ENCODE measurements around the gene SLC1A1.

DNA sequence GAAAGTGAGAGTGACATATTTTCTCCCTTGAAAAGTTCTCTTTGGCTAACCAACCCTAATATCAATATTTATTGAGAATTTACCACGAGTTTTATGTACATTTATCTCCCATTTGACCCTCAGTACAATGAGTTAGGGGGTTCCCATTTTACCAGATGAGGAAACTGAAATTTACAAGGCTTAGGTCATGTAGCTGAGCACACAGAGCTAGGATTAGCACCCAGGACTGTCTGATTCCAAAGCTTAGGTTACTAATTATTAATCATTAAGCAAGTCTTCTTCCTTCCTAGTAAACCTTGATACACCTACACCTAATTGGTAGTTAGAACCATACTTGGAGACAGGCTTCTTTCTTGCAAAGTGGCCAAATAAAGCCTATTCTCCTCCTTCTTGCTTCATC, 12.2 kb downstream of the SLC1A1 start:
- no peak for TF ChIP-seq EZH2 (IDR thresholded peaks at IDR 0.05; ENCODE audit: borderline replicate concordance, low read depth, low read length, severe bottlenecking)
- TF ChIP-seq, protein P1, sequence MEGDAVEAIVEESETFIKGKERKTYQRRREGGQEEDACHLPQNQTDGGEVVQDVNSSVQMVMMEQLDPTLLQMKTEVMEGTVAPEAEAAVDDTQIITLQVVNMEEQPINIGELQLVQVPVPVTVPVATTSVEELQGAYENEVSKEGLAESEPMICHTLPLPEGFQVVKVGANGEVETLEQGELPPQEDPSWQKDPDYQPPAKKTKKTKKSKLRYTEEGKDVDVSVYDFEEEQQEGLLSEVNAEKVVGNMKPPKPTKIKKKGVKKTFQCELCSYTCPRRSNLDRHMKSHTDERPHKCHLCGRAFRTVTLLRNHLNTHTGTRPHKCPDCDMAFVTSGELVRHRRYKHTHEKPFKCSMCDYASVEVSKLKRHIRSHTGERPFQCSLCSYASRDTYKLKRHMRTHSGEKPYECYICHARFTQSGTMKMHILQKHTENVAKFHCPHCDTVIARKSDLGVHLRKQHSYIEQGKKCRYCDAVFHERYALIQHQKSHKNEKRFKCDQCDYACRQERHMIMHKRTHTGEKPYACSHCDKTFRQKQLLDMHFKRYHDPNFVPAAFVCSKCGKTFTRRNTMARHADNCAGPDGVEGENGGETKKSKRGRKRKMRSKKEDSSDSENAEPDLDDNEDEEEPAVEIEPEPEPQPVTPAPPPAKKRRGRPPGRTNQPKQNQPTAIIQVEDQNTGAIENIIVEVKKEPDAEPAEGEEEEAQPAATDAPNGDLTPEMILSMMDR (IDR thresholded peaks at IDR 0.05; ENCODE audit: borderline replicate concordance, extremely low read depth, low read length, poor library complexity, severe bottlenecking): no peak
